HEK293 (cell line): ENCODE results near the gene TBC1D19.

Experiments
- CTCF ChIA-PET: fragments of 350-600 bp; formaldehyde crosslinking; extraction: SDS; loops from one replicate; lab custom pipeline; 2021; ENCODE audit warnings: antibody characterized with exemption; lab: Yijun Ruan, JAX
- POLR2A ChIA-PET: fragments of 300-600 bp; formaldehyde crosslinking; extraction: SDS; loops from one replicate; lab custom pipeline; 2020; ENCODE audit warnings: antibody characterized with exemption, inconsistent platforms; lab: Yijun Ruan, JAX
- H3K27ac ChIP-seq: fragments of 200-500 bp; sonication (Bioruptor generic); 2 replicates; pipeline ENCODE4 v1.5.1; 2014; ENCODE audit warnings: low read depth, low read length, control low read depth, inconsistent platforms; ENCODE audit errors: extremely low read depth
- H3K36me3 ChIP-seq, 2 experiments: fragments of 200-500 bp in 1 of 2; sonication (Bioruptor generic) in 1 of 2; 1 replicate in 1 of 2; 2 replicates in 1 of 2; pipeline ENCODE4 v1.5.1; 2014 to 2017; ENCODE audit warnings: inconsistent platforms in 2 of 2, low read length in 2 of 2; ENCODE audit not compliant: control insufficient read depth in 2 of 2, insufficient read depth in 1 of 2
- H3K4me1 ChIP-seq: fragments of 200-500 bp; sonication (Bioruptor generic); 2 replicates; pipeline ENCODE4 v1.5.1; 2014; ENCODE audit warnings: mild to moderate bottlenecking, low read length, inconsistent platforms; ENCODE audit not compliant: control insufficient read depth, insufficient read depth
- H3K4me3 ChIP-seq: 2 replicates; pipeline ENCODE4 v1.5.1; 2011; ENCODE audit warnings: low read depth, mild to moderate bottlenecking, control low read depth, low read length, moderate library complexity
- H3K9me3 ChIP-seq: fragments of 200-500 bp; sonication (Bioruptor generic); 2 replicates; pipeline ENCODE4 v1.5.1; 2014; ENCODE audit warnings: low read depth, low read length, inconsistent platforms; ENCODE audit not compliant: control insufficient read depth, insufficient read depth
- CTCF ChIP-seq: fragments of 450-650 bp; formaldehyde crosslinking; IDR thresholded peaks from 2 replicates; pipeline ENCODE4 v1.5.1; 2016; ENCODE audit warnings: missing biosample characterization, missing genetic modification characterization
- GLI2 ChIP-seq: fragments of 450-650 bp; formaldehyde crosslinking; IDR thresholded peaks from 2 replicates; pipeline ENCODE4; 2017; ENCODE audit warnings: missing biosample characterization, missing genetic modification characterization, low read depth, borderline replicate concordance
- KLF8 ChIP-seq: fragments of 450-650 bp; formaldehyde crosslinking; IDR thresholded peaks from 2 replicates; pipeline ENCODE4 v1.5.1; 2016; ENCODE audit warnings: missing biosample characterization, missing genetic modification characterization
- MEIS1 ChIP-seq: sonication (generic); formaldehyde crosslinking; IDR thresholded peaks from 2 replicates; pipeline ENCODE4 v1.8.1; 2022; ENCODE audit warnings: missing genetic modification reagents, mild to moderate bottlenecking, borderline replicate concordance
- MZF1 ChIP-seq: fragments of 450-650 bp; formaldehyde crosslinking; IDR thresholded peaks from 2 replicates; pipeline ENCODE4 v1.5.1; 2017; ENCODE audit warnings: missing biosample characterization, missing genetic modification characterization, borderline replicate concordance
- REPIN1 ChIP-seq: fragments of 450-650 bp; formaldehyde crosslinking; IDR thresholded peaks from 2 replicates; pipeline ENCODE4 v1.5.1; 2017; ENCODE audit warnings: missing biosample characterization, missing genetic modification characterization, low read depth
- SP3 ChIP-seq: fragments of 450-650 bp; formaldehyde crosslinking; IDR thresholded peaks from 2 replicates; pipeline ENCODE4 v1.5.1; 2016; ENCODE audit warnings: missing biosample characterization, missing genetic modification characterization
- ZBTB8A ChIP-seq: fragments of 450-650 bp; formaldehyde crosslinking; IDR thresholded peaks from 2 replicates; pipeline ENCODE4 v1.5.1; 2016; ENCODE audit warnings: missing biosample characterization, missing genetic modification characterization
- ZNF133 ChIP-seq: fragments of 450-650 bp; formaldehyde crosslinking; IDR thresholded peaks from 2 replicates; pipeline ENCODE4 v1.5.1; 2016; ENCODE audit warnings: missing biosample characterization, missing genetic modification characterization
- ZNF157 ChIP-seq: fragments of 450-650 bp; formaldehyde crosslinking; IDR thresholded peaks from 2 replicates; pipeline ENCODE4 v1.5.1; 2016; ENCODE audit warnings: missing biosample characterization, missing genetic modification characterization
- ZNF16 ChIP-seq: fragments of 450-650 bp; formaldehyde crosslinking; IDR thresholded peaks from 2 replicates; pipeline ENCODE4 v1.5.1; 2016; ENCODE audit warnings: low read depth, missing biosample characterization, missing genetic modification characterization
- ZNF223 ChIP-seq: fragments of 450-650 bp; formaldehyde crosslinking; IDR thresholded peaks from 2 replicates; pipeline ENCODE4 v1.5.1; 2016; ENCODE audit warnings: missing biosample characterization, missing genetic modification characterization
- ZNF311 ChIP-seq: fragments of 450-650 bp; formaldehyde crosslinking; IDR thresholded peaks from 2 replicates; pipeline ENCODE4 v1.5.1; 2017; ENCODE audit warnings: missing biosample characterization, missing genetic modification characterization, borderline replicate concordance
- ZNF350 ChIP-seq: fragments of 450-650 bp; formaldehyde crosslinking; IDR thresholded peaks from 2 replicates; pipeline ENCODE4 v1.5.0; 2017; ENCODE audit warnings: missing biosample characterization, mild to moderate bottlenecking, missing genetic modification characterization
- ZNF366 ChIP-seq: fragments of 450-650 bp; formaldehyde crosslinking; conservative IDR thresholded peaks from 2 replicates; pipeline ENCODE4 v1.5.1; 2016; ENCODE audit warnings: missing biosample characterization, missing genetic modification characterization
- ZNF394 ChIP-seq: fragments of 450-650 bp; formaldehyde crosslinking; IDR thresholded peaks from 2 replicates; pipeline ENCODE4 v1.5.1; 2016; ENCODE audit warnings: missing biosample characterization, missing genetic modification characterization, mild to moderate bottlenecking, moderate library complexity, borderline replicate concordance
- ZNF398 ChIP-seq: fragments of 450-650 bp; formaldehyde crosslinking; IDR thresholded peaks from 2 replicates; pipeline ENCODE4 v1.5.1; 2017; ENCODE audit warnings: missing biosample characterization, missing genetic modification characterization
- ZNF610 ChIP-seq: fragments of 450-650 bp; formaldehyde crosslinking; IDR thresholded peaks from 2 replicates; pipeline ENCODE4 v1.5.1; 2016; ENCODE audit warnings: missing biosample characterization, missing genetic modification characterization, borderline replicate concordance
- ZNF629 ChIP-seq: fragments of 450-650 bp; formaldehyde crosslinking; IDR thresholded peaks from 2 replicates; pipeline ENCODE4 v1.5.1; 2017; ENCODE audit warnings: missing biosample characterization, missing genetic modification characterization
- ZNF701 ChIP-seq: fragments of 450-650 bp; formaldehyde crosslinking; IDR thresholded peaks from 2 replicates; pipeline ENCODE4 v1.5.1; 2016; ENCODE audit warnings: missing biosample characterization, missing genetic modification characterization
- ZNF707 ChIP-seq: fragments of 450-650 bp; formaldehyde crosslinking; IDR thresholded peaks from 2 replicates; pipeline ENCODE4 v1.5.1; 2016; ENCODE audit warnings: missing biosample characterization, missing genetic modification characterization
- ZNF747 ChIP-seq: fragments of 450-650 bp; formaldehyde crosslinking; IDR thresholded peaks from 2 replicates; pipeline ENCODE4 v1.5.1; 2016; ENCODE audit warnings: missing biosample characterization, missing genetic modification characterization
- ZNF843 ChIP-seq: fragments of 450-650 bp; formaldehyde crosslinking; IDR thresholded peaks from 2 replicates; pipeline ENCODE4 v1.5.1; 2016; ENCODE audit warnings: missing biosample characterization, missing genetic modification characterization
- TF ChIP-seq, protein P1 (sequence below): fragments of 450-650 bp; formaldehyde crosslinking; IDR thresholded peaks from 2 replicates; pipeline ENCODE4 v1.5.1; 2016; ENCODE audit warnings: missing biosample characterization, missing genetic modification characterization
- TF ChIP-seq, protein P2 (sequence below): fragments of 450-650 bp; formaldehyde crosslinking; IDR thresholded peaks from 2 replicates; pipeline ENCODE4 v1.5.1; 2017; ENCODE audit warnings: missing biosample characterization, missing genetic modification characterization

The TBC1D19 gene

GRCh38 chr4:26682436-26682835 is 98.6 kb downstream of the TBC1D19 start (continued):
- TF ChIP-seq CTCF (tag by site-specific recombination): no peak
- TF ChIP-seq, all 188 proteins: peak for 0

GRCh38 chr4:26685250-26685649 is 101.4 kb downstream of the TBC1D19 start:
- peaks cover 0 to 4% of the 10 kb centered on the region in 2 experiments; a peak in 1 of 3 replicates for H3K36me3 ChIP-seq
- TF ChIP-seq REPIN1 (no peak), ZNF701 (tag by site-specific recombination) (no peak), ZNF223 (tag by site-specific recombination) (no peak), MZF1 (tag by site-specific recombination) (no peak), SP3 (tag by site-specific recombination) (no peak), ZNF843 (tag by site-specific recombination) (no peak), ZNF629 (tag by site-specific recombination) (no peak), ZNF16 (no peak), MEIS1 (CRISPR knock-in tag) (no peak), ZNF350 (no peak), ZBTB8A (no peak), KLF8 (tag by site-specific recombination) (no peak)
- TF ChIP-seq, protein P1, sequence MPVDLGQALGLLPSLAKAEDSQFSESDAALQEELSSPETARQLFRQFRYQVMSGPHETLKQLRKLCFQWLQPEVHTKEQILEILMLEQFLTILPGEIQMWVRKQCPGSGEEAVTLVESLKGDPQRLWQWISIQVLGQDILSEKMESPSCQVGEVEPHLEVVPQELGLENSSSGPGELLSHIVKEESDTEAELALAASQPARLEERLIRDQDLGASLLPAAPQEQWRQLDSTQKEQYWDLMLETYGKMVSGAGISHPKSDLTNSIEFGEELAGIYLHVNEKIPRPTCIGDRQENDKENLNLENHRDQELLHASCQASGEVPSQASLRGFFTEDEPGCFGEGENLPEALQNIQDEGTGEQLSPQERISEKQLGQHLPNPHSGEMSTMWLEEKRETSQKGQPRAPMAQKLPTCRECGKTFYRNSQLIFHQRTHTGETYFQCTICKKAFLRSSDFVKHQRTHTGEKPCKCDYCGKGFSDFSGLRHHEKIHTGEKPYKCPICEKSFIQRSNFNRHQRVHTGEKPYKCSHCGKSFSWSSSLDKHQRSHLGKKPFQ (tag by site-specific recombination): no peak
- no peak overlapping the region for H3K4me3 ChIP-seq
- no peaks in the 10 kb centered on the region for H3K9me3 ChIP-seq
- no peak overlapping the region for H3K27ac ChIP-seq
- ChIA-PET CTCF (no interaction called here), POLR2A (no interaction called here)
- no peaks in the 10 kb centered on the region for H3K4me1 ChIP-seq

DNA sequence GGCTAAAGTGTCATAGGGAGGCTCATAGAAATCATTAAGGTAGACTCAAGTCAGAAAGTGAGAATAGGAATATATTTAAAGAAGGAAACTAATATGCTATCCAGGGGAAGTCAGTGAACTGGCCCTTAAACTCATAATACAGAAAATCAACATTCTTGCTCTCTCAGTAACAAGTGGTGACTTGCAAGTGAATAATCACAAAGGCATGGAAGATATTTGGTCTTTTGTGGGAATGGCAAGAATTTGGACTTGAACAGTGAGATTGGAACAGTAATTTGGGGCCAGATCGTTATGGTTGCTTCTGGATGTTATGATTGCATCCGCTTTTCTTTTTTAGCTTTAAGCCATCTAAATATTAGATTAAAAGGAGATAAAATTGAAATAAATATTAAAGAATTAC is 103.8 kb downstream of the TBC1D19 start:
- Histone ChIP-seq H3K4me3 (no peak overlapping the region), H3K36me3 (peaks cover 0 to 4% of the 10 kb centered on the region in 2 experiments; a peak in 1 of 3 replicates), H3K4me1 (no peaks in the 10 kb centered on the region), H3K9me3 (no peaks in the 10 kb centered on the region), H3K27ac (no peak overlapping the region)
- ChIA-PET POLR2A (no interaction called here), CTCF (no interaction called here)
- TF ChIP-seq ZNF311 (tag by site-specific recombination) (no peak), ZNF133 (tag by site-specific recombination) (no peak), ZNF707 (no peak), ZNF398 (tag by site-specific recombination) (no peak), ZNF157 (tag by site-specific recombination) (no peak), ZNF366 (tag by site-specific recombination) (no peak), ZNF610 (tag by site-specific recombination) (no peak), ZNF394 (tag by site-specific recombination) (no peak), GLI2 (no peak), ZNF747 (tag by site-specific recombination) (no peak)
- TF ChIP-seq, protein P2, sequence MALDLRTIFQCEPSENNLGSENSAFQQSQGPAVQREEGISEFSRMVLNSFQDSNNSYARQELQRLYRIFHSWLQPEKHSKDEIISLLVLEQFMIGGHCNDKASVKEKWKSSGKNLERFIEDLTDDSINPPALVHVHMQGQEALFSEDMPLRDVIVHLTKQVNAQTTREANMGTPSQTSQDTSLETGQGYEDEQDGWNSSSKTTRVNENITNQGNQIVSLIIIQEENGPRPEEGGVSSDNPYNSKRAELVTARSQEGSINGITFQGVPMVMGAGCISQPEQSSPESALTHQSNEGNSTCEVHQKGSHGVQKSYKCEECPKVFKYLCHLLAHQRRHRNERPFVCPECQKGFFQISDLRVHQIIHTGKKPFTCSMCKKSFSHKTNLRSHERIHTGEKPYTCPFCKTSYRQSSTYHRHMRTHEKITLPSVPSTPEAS (tag by site-specific recombination): no peak
